ENCODE measurements around the gene RD3L. TPM values are rescaled to one million over a fixed set of nuclear protein-coding genes. Genes with fewer than 3 reads are reported as not detected.

The RD3L gene
- total RNA-seq, 2 experiments from 2014 or later, result not detected

DNA sequence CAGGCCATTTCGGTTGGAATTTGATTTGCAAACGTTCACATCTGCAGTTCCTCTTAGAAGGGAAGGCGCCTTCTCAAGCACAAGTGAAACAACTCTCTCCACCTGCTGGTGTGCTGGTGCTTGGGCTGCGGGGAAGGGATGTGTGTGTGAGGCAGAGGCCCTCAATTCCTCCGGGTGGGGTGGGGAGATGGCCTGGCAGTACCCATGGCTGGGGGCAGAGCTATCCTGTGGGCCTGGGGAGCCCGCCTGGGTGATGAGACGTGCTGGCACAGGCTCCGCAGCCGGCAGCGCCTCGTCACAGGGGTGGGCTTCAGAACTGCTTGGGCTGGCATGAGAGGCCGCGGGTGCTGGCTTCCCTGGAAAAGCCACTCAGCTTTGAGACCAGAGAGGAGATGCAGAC, 43.0 kb downstream of the RD3L start:
- no peaks in the 10 kb centered on the region for H3K27me3 Mint-ChIP-seq
- CTCF ChIA-PET, result interaction anchor here (1.0 to 3.4 kb wide), 2 partner anchors 11 to 91 kb away, joined by 3 to 19 read pairs; no protein-coding TSS in a partner anchor

GRCh38 chr14:103898711-103899110, 43.6 kb downstream of the RD3L start:
- peaks cover 3% of the 10 kb centered on the region for H3K9me3 Mint-ChIP-seq
- ChIA-PET CTCF (no interaction called here), POLR2A (no interaction called here)
- no peaks in the 10 kb centered on the region for H3K36me3 Mint-ChIP-seq (ENCODE audit: low read depth)
- H3K4me3 Mint-ChIP-seq, result no peak overlapping the region
- no peaks in the 10 kb centered on the region for H3K27me3 Mint-ChIP-seq
- peaks cover 3% of the 10 kb centered on the region for H3K4me1 Mint-ChIP-seq
- DNase-seq, result no peak
- no peak overlapping the region for H3K27ac Mint-ChIP-seq

More for the DNA sequence above, 43.0 kb downstream of the RD3L start:
- Mint-ChIP-seq H3K4me1 (peaks cover 3% of the 10 kb centered on the region), H3K9me3 (peaks cover 3% of the 10 kb centered on the region), H3K27ac (no peak overlapping the region), H3K36me3 (ENCODE audit: low read depth) (no peaks in the 10 kb centered on the region), H3K4me3 (no peak overlapping the region)
- POLR2A ChIA-PET, result no interaction called here
- no peak for DNase-seq

DNA sequence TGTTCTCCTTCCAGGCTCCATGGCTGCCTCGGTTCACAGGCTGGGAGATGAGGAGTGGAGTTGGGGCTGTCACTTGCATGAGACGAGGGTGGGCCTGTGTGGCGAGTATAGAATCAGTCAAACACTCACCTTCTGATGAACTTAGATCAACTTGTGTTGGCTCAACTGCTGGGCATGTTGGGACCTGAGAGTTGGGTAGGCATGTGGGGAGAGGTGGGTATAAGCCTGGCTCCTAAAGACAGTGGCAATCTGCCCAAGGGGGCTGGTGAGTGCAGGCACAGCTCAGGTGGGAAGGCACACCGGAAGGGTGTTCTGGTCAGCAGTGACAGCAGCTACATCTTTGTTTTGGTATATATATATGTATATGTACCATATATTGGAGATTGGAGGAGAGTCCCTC, 44.1 kb downstream of the RD3L start:
- Mint-ChIP-seq H3K4me3 (no peak overlapping the region), H3K36me3 (ENCODE audit: low read depth) (no peaks in the 10 kb centered on the region), H3K27ac (no peak overlapping the region), H3K9me3 (peaks cover 3% of the 10 kb centered on the region), H3K4me1 (peaks cover 3% of the 10 kb centered on the region), H3K27me3 (no peaks in the 10 kb centered on the region)
- DNase-seq, result no peak
- ChIA-PET CTCF (no interaction called here), POLR2A (no interaction called here)

DNA sequence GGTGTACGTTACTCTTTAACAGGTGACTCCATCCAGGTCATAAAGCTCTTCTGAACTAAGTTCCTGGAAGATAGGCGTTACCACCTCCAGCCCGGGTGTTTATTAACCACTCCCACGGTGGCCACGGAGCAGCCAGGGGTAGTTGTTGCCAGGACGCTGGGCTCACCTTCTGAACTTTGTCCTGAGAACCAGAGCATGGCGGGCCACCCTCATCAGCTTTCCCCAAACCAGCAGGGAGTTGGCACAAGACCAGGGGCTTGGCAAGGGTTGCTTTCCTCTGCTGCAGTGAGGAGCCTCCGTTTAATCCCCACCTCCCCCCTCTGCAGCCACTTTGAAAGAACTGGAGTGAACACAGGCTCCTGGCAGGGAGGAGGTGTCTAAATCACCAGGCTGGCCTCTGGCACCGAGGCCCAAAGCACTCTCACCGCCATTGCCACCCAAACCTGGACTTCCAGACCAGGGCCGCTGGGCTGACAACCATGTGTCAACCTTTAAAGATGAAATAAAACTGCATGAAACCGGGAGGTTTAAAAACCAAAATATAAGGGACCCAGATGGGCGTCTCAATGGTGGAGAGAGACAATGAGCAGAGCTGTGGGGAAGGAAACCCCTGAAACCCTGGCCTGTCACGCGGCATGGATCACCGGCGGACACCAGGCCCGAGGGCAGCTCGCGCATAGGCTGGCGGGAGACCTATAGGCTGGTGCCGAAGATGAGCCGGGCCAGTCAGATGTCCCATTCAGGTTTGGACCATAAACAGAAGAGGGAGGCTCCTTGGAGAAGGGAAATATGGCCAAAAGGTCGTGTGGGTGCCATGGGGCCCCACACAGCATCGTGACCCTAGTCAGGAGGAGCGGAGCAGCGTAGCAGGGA, 45.0 kb downstream of the RD3L start:
- H3K9me3 Mint-ChIP-seq, result peaks cover 3% of the 10 kb centered on the region
- H3K27me3 Mint-ChIP-seq, result no peaks in the 10 kb centered on the region
- DNase-seq, result no peak
- peaks cover 3% of the 10 kb centered on the region for H3K4me1 Mint-ChIP-seq
- no peak overlapping the region for H3K4me3 Mint-ChIP-seq
- POLR2A ChIA-PET, result no interaction called here
- CTCF ChIA-PET, result no interaction called here
- H3K36me3 Mint-ChIP-seq (ENCODE audit: low read depth), result no peaks in the 10 kb centered on the region
- no peak overlapping the region for H3K27ac Mint-ChIP-seq

DNA sequence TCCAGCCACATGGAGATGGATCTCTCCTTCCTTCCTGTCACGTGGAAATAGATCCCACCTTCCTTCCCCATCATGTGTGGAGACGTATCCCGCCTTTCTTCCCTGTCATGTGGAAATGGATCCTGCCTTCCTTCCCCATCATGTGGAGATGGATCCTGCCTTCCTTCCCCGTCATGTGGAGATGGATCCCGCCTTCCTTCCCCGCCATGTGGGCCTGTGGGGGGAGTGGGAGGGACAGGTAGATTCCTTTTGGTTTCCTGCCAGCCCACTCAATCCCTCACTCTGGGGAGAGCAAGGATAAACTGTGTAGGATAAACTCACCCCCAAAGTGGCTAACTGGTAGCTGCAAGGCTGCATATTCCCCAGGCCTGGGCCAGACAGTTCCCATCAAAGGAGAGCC, 45.8 kb downstream of the RD3L start:
- ChIA-PET CTCF (no interaction called here), POLR2A (no interaction called here)
- no peak overlapping the region for H3K4me3 Mint-ChIP-seq
- peaks cover 3% of the 10 kb centered on the region for H3K9me3 Mint-ChIP-seq
- DNase-seq, result no peak
- no peak overlapping the region for H3K27ac Mint-ChIP-seq
- peaks cover 3% of the 10 kb centered on the region for H3K4me1 Mint-ChIP-seq
- H3K36me3 Mint-ChIP-seq (ENCODE audit: low read depth), result no peaks in the 10 kb centered on the region
- no peaks in the 10 kb centered on the region for H3K27me3 Mint-ChIP-seq

- no peak overlapping the region for H3K4me3 Mint-ChIP-seq
- ChIA-PET POLR2A (no interaction called here), CTCF (no interaction called here)
- H3K4me1 Mint-ChIP-seq, result no peaks in the 10 kb centered on the region
- H3K9me3 Mint-ChIP-seq, result peaks cover 3% of the 10 kb centered on the region
- H3K36me3 Mint-ChIP-seq (ENCODE audit: low read depth), result no peaks in the 10 kb centered on the region
- H3K27ac Mint-ChIP-seq, result no peak overlapping the region
- no peaks in the 10 kb centered on the region for H3K27me3 Mint-ChIP-seq
- DNase-seq, result no peak
These were observed 47.6 kb downstream of the RD3L start for GRCh38 chr14:103894723-103895059.

- CTCF ChIA-PET, result no interaction called here
- POLR2A ChIA-PET, result no interaction called here
- Mint-ChIP-seq H3K36me3 (ENCODE audit: low read depth) (no peaks in the 10 kb centered on the region), H3K27me3 (no peaks in the 10 kb centered on the region), H3K27ac (no peak overlapping the region), H3K9me3 (peaks cover 3% of the 10 kb centered on the region), H3K4me3 (no peak overlapping the region), H3K4me1 (no peaks in the 10 kb centered on the region)
- no peak for DNase-seq
These were observed 48.2 kb downstream of the RD3L start for GRCh38 chr14:103894034-103894722.

DNA sequence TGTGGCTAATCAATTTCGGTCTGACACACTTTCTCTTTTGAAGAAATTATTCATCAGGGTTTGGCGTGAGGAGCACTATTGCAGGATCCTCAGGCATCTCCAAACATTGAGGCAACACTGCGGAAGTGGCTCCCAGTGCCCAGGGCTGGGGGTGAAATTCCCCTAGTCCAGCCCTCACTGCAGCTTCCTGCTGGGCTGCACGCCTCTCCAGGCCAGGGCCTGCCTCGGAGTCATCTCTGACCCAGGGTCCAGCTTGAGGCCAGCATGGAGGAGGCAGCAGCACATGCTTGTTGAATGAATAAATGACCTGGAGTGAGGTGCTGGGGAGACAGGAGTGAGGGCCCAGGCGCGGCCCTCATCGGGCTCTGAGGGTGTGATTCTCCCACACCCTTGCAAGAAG, 50.1 kb downstream of the RD3L start:
- POLR2A ChIA-PET, result no interaction called here
- DNase-seq, result no peak
- H3K36me3 Mint-ChIP-seq (ENCODE audit: low read depth), result no peaks in the 10 kb centered on the region
- CTCF ChIA-PET, result interaction anchor here (1.3 kb wide), 1 partner anchor 8 kb away, joined by 3 read pairs; no protein-coding TSS in a partner anchor
- H3K27ac Mint-ChIP-seq, result no peak overlapping the region
- no peaks in the 10 kb centered on the region for H3K27me3 Mint-ChIP-seq
- H3K9me3 Mint-ChIP-seq, result peaks cover 3% of the 10 kb centered on the region
- no peaks in the 10 kb centered on the region for H3K4me1 Mint-ChIP-seq
- H3K4me3 Mint-ChIP-seq, result no peak overlapping the region

- ChIA-PET CTCF (interaction anchor here (1.3 kb wide), 1 partner anchor 9 kb away, joined by 3 read pairs; no protein-coding TSS in a partner anchor), POLR2A (no interaction called here)
- H3K27ac Mint-ChIP-seq, result no peak overlapping the region
- no peaks in the 10 kb centered on the region for H3K27me3 Mint-ChIP-seq
- H3K4me1 Mint-ChIP-seq, result no peaks in the 10 kb centered on the region
- no peaks in the 10 kb centered on the region for H3K36me3 Mint-ChIP-seq (ENCODE audit: low read depth)
- DNase-seq, result no peak
- peaks cover 3% of the 10 kb centered on the region for H3K9me3 Mint-ChIP-seq
- H3K4me3 Mint-ChIP-seq, result no peak overlapping the region
These were observed 50.6 kb downstream of the RD3L start for GRCh38 chr14:103891667-103892215.

DNA sequence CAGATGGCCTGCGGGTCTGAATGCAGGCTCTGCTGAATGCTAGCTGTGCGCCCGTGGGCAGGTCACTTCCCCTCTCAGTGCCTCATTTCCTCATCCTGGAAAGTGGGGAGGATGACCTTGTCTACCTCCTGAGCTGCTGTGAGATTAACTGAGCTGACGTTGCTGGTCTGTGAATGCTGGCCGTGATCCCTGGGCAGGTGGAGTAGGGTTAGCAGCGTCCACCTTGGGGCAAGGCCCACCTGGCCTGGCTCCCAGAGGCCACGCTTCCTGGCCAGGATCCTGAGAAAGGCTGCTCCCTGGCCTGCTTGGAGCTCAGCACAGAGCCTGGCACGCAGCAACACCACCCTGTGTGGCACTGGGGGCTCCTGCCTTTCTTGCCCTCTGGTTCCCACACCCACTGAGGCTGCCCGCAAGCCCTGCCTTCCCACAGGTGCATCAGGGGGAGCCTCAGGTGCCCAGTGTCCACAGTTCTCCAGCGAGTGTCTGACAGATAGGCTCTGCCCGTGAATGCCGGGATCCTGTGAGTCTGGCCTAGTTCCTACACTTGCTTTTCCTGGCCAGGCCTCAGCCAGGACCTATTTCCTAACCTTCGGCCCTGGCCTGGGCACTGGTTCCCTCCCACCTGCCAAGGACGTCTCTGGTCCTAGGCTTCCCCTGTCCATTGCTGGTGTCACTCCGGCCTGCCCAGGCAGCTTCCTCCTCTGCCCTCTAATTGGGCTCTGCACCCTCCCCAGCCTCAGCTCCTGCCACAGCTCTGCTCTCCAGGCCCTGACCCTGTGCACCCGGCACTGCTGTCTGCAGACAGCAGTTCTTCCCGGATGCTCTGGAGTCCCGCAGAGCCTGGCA, 51.3 kb downstream of the RD3L start:
- POLR2A ChIA-PET, result no interaction called here
- DNase-seq, result no peak

More for the DNA sequence above, 51.3 kb downstream of the RD3L start:
- CTCF ChIA-PET, result interaction anchor here (1.8 kb wide), 1 partner anchor 10 kb away, joined by 5 read pairs; no protein-coding TSS in a partner anchor
- Mint-ChIP-seq H3K4me1 (no peaks in the 10 kb centered on the region), H3K4me3 (no peak overlapping the region), H3K9me3 (no peaks in the 10 kb centered on the region), H3K27ac (no peak overlapping the region), H3K27me3 (no peaks in the 10 kb centered on the region), H3K36me3 (ENCODE audit: low read depth) (no peaks in the 10 kb centered on the region)
